NK-92 (cell line): Measurements from ENCODE around the gene APP.

Source experiments
- DNase-seq: peaks from one replicate; lab custom pipeline; 2025; ENCODE audit not compliant: unreplicated experiment; lab: John Stamatoyannopoulos, UW

The APP gene

DNA sequence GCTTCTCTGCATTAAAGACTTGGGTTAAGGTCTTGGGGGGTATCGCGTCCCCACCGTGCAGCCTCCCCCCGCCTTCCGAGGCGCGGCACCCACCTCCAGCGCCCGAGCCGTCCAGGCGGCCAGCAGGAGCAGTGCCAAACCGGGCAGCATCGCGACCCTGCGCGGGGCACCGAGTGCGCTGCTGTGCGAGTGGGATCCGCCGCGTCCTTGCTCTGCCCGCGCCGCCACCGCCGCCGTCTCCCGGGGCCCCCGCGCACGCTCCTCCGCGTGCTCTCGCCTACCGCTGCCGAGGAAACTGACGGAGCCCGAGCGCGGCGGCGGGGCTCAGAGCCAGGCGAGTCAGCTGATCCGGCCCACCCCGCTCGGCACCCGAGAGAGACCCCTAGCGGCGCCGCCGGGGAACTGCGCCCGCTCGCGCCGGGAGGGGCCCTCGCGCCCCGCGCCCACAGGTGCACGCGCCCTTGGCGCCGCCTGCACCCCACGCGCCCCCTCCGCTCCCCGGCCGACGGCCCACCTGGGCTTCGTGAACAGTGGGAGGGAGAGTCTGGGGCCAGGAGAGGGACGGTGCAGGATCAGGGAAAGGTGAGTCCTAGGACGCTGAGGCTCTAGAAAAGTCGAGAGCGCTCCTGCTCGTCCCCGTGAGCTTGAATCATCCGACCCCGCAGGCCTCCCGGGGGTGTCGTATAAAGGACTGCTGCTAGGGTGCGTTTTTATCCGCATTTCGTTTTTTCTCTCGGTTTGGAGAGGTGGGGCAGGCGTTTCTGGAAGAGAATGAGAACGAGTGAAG, at the start of gene APP:
TSS of gene APP (minus strand) at position 300 of the 787 bp plus-strand sequence. CDS start at position 150, 150 bp downstream.
- no peak for DNase-seq

DNA sequence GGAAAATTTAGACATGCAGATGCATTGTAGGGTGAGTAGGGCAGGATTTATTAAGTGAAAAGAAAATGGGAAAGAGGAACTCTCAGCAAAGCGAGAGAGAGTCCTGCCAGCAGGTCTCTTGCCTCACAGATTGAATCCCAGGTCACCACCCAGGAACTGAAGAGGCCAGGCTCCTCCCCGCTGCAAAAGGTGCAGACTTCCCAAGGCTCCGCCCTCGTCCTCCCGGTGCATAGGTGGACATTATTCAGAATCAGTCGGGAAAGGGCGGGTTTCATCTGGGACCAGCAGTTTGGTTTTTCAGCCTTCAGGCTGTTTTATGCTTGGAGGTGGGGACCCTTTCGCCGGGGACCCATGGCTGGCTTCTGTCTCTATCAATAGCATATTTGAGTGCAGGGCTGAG, 41.6 kb upstream of the APP start:
- DNase-seq = no peak

DNA sequence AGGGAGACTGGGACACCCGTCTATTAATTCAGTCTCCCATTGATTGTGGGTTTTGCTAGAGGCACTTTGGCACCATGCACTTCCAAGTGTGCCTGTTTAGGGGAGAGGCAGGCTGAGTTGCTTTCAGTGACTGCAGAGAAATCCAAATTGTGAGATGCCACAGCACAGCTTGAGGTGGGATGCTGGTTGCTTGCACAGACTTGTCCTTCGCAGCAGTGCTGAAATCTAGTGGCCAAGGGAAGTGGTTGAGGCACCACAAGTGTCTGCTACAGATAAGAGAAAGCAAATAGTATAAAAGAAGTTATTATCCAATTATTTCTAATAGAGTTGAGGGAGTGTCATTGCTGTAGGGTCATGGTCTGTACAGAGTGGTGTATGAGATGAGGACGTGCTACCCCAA, 40.0 kb upstream of the APP start:
- DNase-seq = no peak

DNA sequence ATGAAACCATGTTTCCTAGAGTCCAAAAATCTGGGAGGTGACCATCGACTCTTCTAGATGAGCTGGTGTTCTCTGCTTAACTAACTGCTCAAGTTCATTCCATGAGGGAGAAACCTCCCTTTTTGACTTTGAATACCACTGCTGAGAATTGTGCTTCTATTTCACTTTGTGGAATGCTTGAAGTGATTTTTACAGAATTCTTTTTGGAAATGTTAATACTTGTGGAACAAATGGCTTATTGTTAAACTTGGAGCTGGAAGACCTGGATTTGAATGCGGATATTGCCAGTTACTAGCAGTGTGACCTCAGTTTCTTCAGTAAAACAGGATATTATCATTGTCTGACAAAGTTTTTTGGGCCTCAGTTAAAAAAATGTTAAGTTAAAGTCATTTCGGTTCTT, 36.5 kb upstream of the APP start:
- DNase-seq = no peak

DNA sequence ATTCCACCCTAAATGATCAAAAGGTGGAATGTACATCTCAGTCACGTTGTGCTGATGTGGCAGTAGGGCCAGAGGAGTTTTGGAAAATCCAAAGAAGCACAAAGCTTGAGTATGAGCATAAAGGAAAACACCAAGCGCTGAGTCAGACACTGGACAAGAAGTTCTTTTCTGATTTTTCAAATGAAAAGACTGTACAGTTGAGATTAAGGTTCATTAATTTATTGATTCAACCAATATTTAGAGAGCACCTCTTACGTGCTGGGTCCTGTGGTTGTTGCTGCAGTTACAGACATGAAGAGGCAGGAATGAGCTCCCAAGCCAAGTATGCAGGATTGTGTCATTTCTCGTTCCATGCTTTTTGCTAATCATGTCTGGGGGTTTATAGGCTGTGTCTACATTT, 28.9 kb upstream of the APP start:
- DNase-seq = no peak

DNA sequence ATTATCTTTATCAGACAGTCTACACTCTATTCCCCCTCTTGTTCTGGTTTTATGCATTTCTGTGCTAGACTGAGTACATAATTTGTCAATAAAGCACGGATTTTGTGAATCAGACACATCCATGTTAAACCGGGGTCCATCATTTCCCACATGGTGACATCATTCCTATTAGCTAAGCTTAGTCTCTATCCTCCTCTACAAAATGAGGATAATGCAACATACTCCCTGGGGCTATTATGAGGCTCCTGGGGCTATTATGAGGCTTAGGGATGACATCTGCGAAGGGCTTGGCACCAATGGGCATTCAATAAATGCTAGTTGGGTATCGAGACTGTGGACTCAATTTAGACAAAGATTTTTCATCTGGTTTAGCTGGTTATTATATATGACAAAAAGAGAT, 25.1 kb upstream of the APP start:
- DNase-seq = no peak

DNA sequence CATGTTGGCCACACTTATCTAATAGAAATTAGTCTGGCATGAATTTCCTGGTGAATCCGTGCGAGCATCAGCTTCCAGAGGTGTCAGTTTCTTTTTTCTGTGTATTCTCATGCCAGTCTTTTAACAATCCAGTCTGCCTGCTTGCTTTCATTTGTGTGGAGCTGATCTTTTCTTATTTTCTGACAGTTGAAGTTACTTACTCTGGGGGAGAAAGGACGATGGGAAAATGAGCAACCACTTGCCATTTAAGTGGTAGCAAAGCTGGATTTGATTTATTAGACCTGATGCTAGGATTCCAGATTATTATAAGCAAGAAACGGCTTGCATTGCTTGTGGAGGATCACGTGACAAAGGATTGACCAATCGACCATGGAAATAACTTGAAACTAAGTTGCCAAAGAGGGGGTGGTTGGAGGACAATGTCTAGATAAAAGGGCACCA, 24.3 kb upstream of the APP start:
- no peak for DNase-seq

DNA sequence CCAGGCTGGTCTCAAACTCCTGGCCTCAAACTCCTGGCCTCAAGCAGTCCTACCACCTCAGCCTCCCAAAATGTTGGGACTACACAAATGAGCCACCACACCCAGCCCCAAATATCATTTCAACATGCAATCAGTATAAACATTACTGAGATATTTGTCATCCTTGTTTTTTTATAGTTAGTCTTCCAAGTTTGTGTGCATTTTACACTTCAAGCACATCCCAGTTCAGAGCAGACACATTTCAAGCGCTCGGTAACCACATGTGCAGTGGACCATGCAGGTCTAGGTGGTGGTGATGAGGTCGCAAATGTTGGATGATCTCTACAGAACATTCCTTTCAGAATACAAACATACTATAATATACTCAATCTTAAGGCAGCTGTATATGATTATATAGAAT, 23.8 kb upstream of the APP start:
- DNase-seq = no peak

DNA sequence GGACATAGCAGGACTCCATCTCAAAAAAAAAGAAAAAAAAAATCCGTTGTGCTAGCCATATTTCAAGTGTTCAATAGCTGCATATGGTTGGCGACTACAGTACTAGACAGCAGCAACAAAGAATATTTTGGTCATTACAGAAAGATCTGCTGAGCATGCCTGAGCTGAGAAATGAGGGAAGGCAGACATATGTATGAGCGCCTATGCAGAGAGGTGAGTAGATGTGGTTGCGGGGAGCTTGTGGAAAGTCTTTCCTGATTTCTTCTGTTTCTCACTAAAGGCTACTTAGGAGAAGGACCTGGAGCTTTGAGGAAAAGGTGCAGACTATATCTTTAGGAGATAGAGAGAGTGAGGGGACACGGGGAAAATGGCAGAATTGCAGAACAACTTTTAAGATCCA, 21.0 kb upstream of the APP start:
- DNase-seq = no peak

DNA sequence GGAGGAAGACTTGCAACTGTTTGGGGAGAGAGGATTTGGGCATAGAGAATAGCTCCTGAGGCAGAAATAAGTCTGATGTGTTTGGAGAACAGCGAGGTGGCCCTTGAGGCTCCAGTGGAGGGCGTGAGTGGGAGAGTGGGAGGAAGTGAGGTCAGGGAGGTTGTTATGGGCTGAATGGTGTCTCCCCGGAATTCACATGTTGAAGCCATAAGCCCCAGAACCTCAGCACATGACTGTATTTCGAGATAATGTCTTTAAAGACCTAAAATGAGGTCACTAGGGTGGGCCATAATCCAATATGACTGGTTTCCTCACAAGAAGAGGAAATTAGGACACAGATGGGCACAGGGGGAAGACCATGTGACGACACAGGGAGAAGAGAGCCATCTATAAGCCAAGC, 17.9 kb upstream of the APP start:
- DNase-seq = no peak

DNA sequence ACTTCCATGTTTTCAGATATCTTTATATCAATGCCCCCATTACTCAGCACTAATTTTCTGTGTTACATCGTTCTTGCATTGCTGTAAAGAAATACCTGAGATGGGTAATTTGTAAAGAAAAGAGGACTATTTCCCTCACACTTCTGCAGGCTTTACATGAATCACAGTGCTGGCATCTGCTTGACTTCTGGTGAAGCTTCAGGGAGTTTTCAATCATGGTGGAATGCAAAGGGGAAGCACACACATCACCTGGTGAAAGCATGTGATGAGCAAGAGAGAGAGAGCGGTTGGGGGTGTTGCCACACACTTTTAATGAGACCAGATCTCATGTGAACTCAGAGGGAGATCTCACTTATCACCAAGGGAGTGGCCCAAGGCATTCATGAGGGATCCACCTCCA, 14.9 kb upstream of the APP start:
- DNase-seq = no peak

DNA sequence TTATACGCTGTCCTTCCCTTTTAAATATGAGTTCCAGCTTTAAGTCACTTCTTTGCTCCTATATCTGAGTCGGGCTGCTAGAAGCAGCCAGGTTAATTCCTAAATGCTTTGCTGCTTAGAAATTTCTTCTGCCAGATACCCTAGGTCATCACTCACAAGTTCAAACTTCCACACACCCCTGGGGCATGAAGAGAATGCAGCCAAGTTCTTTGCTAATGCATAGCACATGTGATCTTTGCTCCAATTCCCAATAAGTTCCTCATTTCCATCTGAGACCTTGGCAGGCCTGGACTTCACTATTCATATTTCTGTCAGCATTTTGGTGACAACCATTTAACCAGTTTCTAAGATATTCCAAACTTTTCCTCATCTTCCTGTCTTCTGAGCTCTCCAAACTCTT, 14.5 kb upstream of the APP start:
- DNase-seq = no peak

DNA sequence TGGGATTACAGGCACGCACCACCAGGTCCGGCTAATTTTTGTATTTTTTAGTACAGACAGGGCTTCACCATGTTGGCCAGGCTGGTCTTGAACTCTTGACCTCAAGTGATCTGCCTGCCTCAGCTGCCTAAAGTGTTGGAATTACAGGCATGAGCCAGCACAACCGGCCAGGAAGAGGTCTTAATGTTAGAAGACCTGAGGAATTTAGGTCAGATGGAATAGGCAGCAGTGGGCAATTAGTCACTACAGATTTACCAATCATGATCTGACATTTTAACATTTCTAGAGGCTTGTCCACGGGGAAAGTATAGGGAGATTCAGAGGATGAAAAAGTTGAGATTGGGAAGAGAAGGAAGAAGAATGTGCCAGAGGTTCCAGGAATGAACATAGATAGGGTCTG, 8.9 kb upstream of the APP start:
- no peak for DNase-seq

DNA sequence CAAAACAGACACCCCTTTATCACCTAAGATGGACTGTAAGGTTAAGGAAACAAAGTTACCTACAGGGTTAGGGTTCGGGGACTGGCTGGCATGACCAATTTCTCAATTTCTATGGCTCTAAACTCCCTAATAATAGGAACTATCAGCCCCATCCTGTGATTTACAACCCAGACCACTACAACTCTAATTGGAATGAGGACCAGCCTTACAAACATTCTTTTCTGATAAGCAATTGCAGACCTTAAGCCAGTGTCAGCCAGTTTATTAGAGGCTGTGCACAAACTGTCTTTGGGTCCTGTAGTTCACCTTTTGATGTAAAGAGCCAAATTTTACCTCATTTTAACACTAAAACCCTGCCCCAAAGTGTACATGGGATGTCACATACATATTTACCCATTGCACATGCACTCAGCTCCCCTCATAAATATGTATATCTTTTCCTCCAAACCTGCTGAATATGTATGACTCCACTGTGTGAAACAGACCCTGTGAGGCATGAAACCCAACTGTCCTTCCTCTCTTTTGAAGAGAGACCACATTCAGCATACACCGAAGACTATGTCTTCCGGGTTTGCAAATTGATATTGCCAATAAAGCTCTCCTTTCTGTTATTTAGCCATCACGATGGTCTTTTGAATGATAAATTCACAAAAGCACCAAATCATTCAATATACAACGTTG, 7.3 kb upstream of the APP start:
- no peak for DNase-seq

DNA sequence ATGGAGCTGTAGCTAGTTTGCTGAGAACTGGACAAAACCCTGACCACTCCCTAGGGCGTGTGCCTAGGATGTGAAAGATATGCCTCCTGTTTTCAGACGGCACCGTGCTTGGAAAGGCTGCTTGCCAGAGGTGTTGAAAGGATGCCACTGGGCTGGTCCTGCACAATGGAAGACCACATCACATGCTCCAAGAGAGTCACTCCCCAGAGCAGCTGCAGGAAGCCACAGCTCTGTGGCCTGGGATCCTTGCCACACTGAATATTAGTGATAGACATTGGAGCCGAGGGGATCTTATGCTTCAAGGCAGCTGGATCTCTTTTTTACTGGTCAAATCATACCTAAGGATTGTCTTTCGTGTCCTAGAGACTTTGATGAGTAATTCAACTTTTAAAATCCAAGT, 6.6 kb upstream of the APP start:
- DNase-seq = no peak

DNA sequence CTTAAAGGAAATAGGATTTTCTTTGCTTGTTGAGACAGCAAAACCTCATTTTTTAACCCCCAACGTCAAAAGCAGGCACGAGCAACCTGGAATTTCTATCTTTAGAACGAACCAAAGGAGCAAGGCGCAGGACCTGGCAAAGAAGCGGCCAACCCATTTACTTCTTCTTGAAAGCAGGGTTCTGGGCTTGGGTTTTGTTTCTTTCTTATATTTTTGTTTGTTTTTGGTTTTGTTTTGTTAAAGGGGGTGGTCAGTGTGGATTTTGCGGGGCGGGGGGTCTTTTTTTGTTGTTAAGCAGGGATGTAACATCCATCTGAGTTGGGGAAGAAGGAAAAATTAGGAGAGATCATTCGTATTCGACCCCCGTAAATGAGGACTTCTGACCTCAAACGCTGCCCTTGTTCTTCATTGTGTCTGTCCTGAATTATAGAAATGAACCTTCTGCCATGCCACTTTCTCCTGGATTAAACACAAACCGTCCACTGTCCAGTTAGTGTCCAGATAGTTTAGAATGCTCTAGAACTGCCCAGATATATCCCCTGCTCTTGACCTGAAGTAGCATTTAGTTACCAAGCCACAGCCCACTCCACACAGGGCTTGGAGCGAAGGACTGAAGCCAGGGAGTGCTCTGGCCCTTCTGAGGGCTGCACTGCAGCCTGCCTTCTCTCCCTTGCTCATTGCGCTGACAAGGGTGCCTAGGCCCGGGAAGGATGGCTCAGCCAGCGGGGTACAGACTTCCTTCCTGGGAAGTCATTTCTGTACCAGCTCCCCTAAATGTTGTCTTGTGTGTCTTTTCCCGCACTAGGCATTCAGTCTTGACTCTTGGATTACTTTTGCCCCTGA, 909 bp upstream of the APP start:
- DNase-seq = no peak

DNA sequence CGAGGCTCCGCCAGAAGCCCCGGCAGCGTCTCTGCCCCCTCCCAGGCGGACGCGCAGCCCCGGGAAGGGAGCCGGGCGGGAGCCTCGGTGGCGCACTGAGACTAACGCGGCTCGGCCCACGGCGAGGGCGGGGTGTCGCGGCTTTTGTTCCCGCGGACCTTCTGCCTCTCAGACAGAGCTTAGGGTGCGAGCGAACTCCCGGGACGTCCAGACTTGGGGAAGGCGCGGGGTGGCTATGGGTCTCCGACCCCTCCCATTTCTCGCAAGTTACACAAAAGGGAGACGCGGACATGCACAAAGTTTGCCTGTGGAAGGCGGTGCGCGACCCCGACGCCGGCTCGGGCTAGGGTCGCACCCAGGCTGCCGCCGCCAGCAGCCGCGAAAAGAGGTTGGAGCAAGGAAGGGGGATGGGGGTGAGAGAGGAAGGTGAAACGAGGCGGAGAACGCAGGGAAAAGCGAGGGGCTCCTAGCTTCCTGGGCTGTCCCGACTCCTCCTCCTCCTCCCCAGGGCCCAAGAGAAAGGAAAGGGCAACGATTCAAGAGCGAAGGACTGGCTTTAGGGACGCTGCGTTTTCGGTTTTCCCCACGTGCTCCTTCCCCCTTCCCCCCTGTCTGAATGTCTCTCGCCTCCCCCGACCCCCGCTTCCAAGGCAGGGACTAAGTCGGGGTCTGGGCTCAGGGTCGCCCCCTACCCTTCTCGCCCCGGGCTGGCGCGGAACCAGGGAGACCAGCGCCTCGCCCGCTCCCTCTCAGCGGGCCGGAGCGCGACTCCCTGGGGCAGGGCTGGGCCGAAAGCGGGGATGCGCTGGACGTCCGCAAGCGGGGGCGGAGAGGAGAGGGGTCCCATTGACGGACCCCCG, 729 bp downstream of the APP start:
- DNase-seq = no peak

DNA sequence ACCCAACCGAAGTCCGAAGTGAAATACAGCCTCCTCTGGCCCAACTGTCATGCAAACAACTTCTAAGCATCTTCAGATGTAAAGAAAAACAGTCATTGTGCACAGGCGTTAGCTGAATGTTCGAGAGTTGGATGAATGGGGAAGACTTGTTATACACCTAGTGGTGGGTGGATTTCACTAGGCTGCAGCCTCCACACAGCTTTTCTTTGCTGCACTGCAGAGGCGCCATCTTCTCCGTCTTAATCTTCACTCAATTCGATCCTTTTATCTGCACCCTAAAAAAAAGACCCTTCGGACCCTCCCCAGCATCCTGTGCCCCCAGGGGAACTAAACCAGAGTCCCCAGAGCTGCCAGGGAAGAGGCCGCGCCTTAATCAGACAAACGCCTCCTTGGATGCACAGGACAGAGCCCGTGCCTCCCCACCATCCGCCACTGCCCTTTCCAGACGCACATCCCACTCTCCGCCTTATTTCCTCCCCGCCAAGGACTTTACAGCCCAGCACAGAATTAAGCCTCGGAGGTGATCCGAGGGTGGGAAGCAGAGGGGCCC, 1.4 kb downstream of the APP start:
- no peak for DNase-seq

DNA sequence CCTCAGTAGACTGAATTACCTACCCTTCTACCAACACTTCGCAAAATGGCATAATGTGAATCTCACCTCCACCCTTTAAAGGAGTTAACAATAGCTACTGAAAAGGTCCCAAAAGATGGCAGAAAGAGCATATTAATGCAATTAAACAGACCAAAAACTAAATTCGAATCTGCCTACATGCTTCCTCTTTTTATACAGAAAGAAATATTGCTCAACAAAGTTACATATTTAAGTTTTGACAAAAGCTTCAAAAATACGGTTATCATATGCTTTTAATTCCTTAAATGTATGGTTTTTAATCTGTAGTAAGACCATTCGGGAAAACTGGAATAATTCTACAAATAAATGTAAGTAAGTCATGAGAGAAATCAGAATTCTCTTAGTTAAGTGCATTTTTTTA, 2.2 kb downstream of the APP start:
- DNase-seq = no peak

DNA sequence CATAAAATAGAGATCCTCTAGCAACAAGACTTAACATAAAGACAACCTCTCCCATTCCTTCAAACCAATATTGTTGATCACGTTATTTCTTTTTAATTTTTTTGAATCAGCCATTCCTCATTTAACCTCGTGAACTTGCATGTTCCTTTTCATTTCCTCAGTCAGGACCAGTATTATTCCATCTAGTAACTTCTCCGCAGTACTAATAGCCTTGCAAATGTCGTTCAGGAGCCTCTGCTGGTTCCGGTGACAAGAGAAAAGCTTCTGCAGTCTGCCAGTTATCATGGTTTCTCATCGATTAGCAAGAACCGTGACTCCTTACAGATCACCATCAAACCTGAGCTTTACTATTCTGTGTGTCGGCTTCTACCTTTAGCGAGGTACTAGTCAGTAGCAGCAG, 3.0 kb downstream of the APP start:
- DNase-seq = no peak

DNA sequence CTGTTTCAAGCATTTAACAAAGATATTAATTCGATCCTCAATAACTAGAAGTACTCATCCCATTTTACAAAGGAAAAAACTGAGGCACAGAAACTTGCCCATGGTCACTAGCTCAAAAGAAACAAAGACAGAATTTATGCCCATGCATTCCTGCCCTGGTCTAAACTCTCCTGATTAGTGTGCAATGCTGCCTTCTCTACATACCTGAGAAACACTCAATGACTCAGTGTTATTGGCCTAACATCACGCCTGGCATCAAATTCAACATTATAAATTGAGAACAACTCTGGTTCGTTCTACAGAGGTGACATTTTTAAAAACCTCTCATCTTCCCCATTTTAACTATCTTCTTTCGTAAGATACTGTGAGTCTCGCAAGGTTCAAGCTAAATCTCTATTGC, 5.2 kb downstream of the APP start:
- no peak for DNase-seq
